Lower lobe of right lung (tissue), 2 donors: ENCODE measurements around the gene RCCD1. TPM values are rescaled to one million over a fixed set of nuclear protein-coding genes. Genes with fewer than 3 reads are reported as not detected.

Experiments used
- ATAC-seq, 2 donors: fragments of 200-7000 bp; cut with Tn5 transposase; one replicate each; pipeline ENCODE4 v1.9.1; 2020 to 2022; ENCODE audit warnings: mild to moderate bottlenecking in 2 of 2, moderate library complexity in 2 of 2
- DNase-seq: peaks from one replicate; pipeline ENCODE4 v3.0.0-alpha.2; 2020
- H3K27ac ChIP-seq: fragments of 200-600 bp; one replicate; pipeline ENCODE4 v1.8.0; 2022
- H3K27me3 ChIP-seq: fragments of 200-600 bp; one replicate; pipeline ENCODE4 v1.8.0; 2022; ENCODE audit warnings: low read depth
- H3K36me3 ChIP-seq: fragments of 200-600 bp; one replicate; pipeline ENCODE4 v1.8.0; 2022; ENCODE audit warnings: mild to moderate bottlenecking
- H3K4me1 ChIP-seq: fragments of 200-600 bp; one replicate; pipeline ENCODE4 v1.8.0; 2022
- H3K4me3 ChIP-seq: fragments of 200-600 bp; one replicate; pipeline ENCODE4 v1.8.0; 2022; ENCODE audit warnings: mild to moderate bottlenecking
- H3K9me3 ChIP-seq: fragments of 200-600 bp; one replicate; pipeline ENCODE4 v1.8.0; 2022
- CTCF ChIP-seq: fragments of 200-600 bp; IDR thresholded peaks from one replicate; pipeline ENCODE4 v1.8.0; 2022; ENCODE audit warnings: antibody characterized with exemption, mild to moderate bottlenecking
- intact Hi-C: fragments of 100-400 bp; cut with DNase I; formaldehyde crosslinking; loops from one replicate; pipeline ENCODE4 v1.11.0; 2022
- total RNA-seq: library from RNA; stranded (reverse); fragmentation: NEBNext Ultra II Directional; extraction: Animal tissue kit (Norgen Biotek cat#: 25700); gene quantifications from one replicate; pipeline ENCODE4 v1.2.1, GENCODE V29; 2021
- donor health status: DM: no; HTN: yes; CAD: no; lungs with severe emphysema.

The RCCD1 gene
- total RNA-seq, 1 donor from 2014 or later = 10.3 TPM

GRCh38 chr15:90959894-90960293 is 5.2 kb downstream of the RCCD1 start:
- ATAC-seq = no peak
- Histone ChIP-seq H3K4me3 (no peak overlapping the region), H3K36me3 (peaks cover 40% of the 10 kb centered on the region), H3K27me3 (no peaks in the 10 kb centered on the region), H3K9me3 (no peaks in the 10 kb centered on the region), H3K4me1 (peaks cover 31% of the 10 kb centered on the region), H3K27ac (no peak overlapping the region)
- intact Hi-C loops = no loop called here
- TF ChIP-seq CTCF = no peak
- no peak for DNase-seq

GRCh38 chr15:90960298-90961091 is 5.8 kb downstream of the RCCD1 start:
- H3K4me3 ChIP-seq = no peak overlapping the region
- no peaks in the 10 kb centered on the region for H3K27me3 ChIP-seq
- ATAC-seq (no peak), DNase-seq (no peak)
- intact Hi-C loops = no loop called here
- no peak overlapping the region for H3K27ac ChIP-seq
- TF ChIP-seq CTCF = no peak
- peaks cover 40% of the 10 kb centered on the region for H3K36me3 ChIP-seq
- peaks cover 25% of the 10 kb centered on the region for H3K4me1 ChIP-seq
- no peaks in the 10 kb centered on the region for H3K9me3 ChIP-seq

- H3K36me3 ChIP-seq = peaks cover 52% of the 10 kb centered on the region
- DNase-seq (no peak), ATAC-seq (no peak)
- no peaks in the 10 kb centered on the region for H3K9me3 ChIP-seq
- H3K4me1 ChIP-seq = peaks cover 10% of the 10 kb centered on the region
- no peak for TF ChIP-seq CTCF
- no peaks in the 10 kb centered on the region for H3K27me3 ChIP-seq
- intact Hi-C loops = no loop called here
- H3K27ac ChIP-seq = no peak overlapping the region
- H3K4me3 ChIP-seq = no peak overlapping the region
These were observed 7.3 kb downstream of the RCCD1 start for GRCh38 chr15:90962021-90962420.

DNA sequence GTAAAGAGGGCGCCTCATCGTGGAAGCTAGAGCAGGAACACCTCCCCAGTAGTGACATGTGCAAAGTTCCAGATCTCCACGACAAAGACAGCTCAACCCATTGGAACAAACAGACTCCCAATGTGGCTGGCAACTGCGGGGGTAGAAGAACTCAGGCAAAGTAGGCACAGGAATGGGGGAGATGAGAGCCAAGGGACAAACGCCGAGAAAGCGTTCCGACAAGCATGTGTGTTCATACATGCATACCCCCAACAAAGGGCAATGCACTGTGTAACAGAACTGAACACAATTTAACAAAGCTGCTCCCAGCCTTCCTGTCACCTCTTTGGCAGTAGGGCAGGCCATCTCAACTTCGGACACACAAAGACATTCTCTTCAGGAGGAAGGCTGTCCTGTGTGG is 11.6 kb downstream of the RCCD1 start:
- no peaks in the 10 kb centered on the region for H3K9me3 ChIP-seq
- no peak for TF ChIP-seq CTCF
- ATAC-seq (no peak), DNase-seq (no peak)
- H3K27me3 ChIP-seq = no peaks in the 10 kb centered on the region
- intact Hi-C loops = no loop called here
- peaks cover 38% of the 10 kb centered on the region for H3K36me3 ChIP-seq
- no peaks in the 10 kb centered on the region for H3K4me1 ChIP-seq
- no peak overlapping the region for H3K27ac ChIP-seq
- no peak overlapping the region for H3K4me3 ChIP-seq

- intact Hi-C loops = no loop called here
These were observed 12.5 kb downstream of the RCCD1 start for GRCh38 chr15:90967206-90967605.

More at GRCh38 chr15:90967206-90967605, 12.5 kb downstream of the RCCD1 start:
- Histone ChIP-seq H3K4me1 (no peaks in the 10 kb centered on the region), H3K4me3 (no peak overlapping the region), H3K9me3 (no peaks in the 10 kb centered on the region), H3K27ac (no peak overlapping the region), H3K36me3 (peaks cover 29% of the 10 kb centered on the region), H3K27me3 (no peaks in the 10 kb centered on the region)
- ATAC-seq = no peak
- no peak for TF ChIP-seq CTCF
- DNase-seq = no peak
